Measurements from ENCODE around the gene PRKAR2B. TPM values are rescaled to one million over a fixed set of nuclear protein-coding genes. Genes with fewer than 3 reads are reported as not detected.

The PRKAR2B gene
- total and polyA plus RNA-seq, 2 experiments from 2014 or later: 14.8 to 31.5 TPM

DNA sequence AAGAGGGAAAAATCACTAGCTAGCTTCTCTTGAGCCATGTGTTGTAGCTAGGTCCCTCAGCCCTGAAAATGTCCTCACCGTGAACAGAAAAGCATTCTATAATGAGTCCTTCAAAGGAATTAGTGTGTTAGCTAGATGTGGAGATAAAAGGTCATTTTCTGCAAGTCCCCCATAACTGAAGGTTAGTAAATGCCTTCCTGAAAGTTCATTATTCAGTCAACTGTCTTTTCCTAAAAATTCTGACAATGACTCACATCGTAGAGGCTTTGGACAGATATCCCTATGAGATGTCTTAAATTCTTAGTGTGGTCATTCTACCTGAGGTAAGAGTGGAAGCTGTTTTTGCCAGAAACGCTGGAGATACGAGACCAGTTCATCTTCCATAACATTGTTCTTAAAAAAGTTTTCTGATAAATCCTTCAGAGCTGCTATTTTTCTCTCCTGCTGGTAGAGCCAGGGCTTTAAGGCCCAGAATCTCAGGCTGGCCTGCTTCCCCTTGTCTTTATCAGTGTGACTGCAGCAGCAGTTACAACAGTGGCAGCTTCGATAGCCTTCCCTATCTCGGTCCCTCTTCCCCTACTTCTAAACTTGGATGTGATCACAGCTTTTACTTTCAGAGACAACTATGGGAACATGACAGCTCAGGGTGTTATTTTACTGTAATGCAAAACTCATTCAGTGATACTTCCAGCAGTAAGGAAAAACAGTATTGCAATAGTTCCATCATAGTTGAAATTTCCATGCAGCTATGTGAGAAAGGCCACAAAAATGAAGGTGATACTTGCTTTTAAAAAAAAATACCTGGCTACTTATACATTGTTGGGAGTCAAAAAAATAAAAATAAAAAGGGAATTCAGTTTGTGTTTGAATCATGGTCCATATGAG, 37.3 kb upstream of the PRKAR2B start:
- no peaks in the 10 kb centered on the region for H3K27me3 ChIP-seq
- no peaks in the 10 kb centered on the region for H3K4me1 ChIP-seq (ENCODE audit: insufficient read depth)
- no peaks in the 10 kb centered on the region for H3K9me2 ChIP-seq (replicated peaks; ENCODE audit: insufficient read depth)
- H3K9me3 ChIP-seq (ENCODE audit: low read depth): no peaks in the 10 kb centered on the region
- no peak for DNase-seq (ENCODE audit: low spot score)
- 65% methylated on average over 6 of the region's 6 CpGs for WGBS (ENCODE audit: low lambda C conversion rate, missing lambda C conversion rate)
- H3K27ac ChIP-seq: no peak overlapping the region
- H3K36me3 ChIP-seq (replicated peaks; ENCODE audit: insufficient read depth, low read depth): no peaks in the 10 kb centered on the region
- H2AFZ ChIP-seq: no peak overlapping the region
- no peaks in the 10 kb centered on the region for H4K20me1 ChIP-seq (ENCODE audit: insufficient read depth, poor library complexity, severe bottlenecking)
- H3K4me3 ChIP-seq: no peak overlapping the region
- no peak overlapping the region for H3K4me2 ChIP-seq
- no peaks in the 10 kb centered on the region for H3K79me2 ChIP-seq
- no peak for TF ChIP-seq EZH2phosphoT487 (IDR thresholded peaks at IDR 0.05; ENCODE audit: low read depth, severe bottlenecking, unreplicated experiment)
- TF ChIP-seq, protein P1, sequence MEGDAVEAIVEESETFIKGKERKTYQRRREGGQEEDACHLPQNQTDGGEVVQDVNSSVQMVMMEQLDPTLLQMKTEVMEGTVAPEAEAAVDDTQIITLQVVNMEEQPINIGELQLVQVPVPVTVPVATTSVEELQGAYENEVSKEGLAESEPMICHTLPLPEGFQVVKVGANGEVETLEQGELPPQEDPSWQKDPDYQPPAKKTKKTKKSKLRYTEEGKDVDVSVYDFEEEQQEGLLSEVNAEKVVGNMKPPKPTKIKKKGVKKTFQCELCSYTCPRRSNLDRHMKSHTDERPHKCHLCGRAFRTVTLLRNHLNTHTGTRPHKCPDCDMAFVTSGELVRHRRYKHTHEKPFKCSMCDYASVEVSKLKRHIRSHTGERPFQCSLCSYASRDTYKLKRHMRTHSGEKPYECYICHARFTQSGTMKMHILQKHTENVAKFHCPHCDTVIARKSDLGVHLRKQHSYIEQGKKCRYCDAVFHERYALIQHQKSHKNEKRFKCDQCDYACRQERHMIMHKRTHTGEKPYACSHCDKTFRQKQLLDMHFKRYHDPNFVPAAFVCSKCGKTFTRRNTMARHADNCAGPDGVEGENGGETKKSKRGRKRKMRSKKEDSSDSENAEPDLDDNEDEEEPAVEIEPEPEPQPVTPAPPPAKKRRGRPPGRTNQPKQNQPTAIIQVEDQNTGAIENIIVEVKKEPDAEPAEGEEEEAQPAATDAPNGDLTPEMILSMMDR (IDR thresholded peaks at IDR 0.05; ENCODE audit: poor library complexity): no peak
- TF ChIP-seq EZH2 (IDR thresholded peaks at IDR 0.05; ENCODE audit: borderline replicate concordance): no peak

DNA sequence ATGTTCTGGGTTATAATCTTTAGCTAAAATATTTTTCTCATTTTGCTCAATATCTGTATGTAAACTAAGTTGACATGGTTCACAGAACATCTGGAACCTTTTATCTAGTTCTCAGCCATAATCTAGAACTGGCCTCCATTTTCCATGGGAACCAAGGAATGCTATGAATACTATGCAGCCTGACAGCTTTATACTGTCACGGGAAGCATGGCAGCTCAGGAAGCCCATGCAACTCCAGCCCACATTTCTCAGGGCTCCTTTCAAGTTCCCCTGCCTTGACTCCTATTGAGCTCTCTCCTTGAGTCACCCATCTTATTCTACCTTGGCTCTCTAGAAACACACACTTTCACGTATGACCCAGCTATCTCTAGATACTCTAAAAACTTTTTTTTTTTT, 36.6 kb upstream of the PRKAR2B start:
- 38% methylated on average over 2 of the region's 2 CpGs for WGBS (ENCODE audit: low lambda C conversion rate, missing lambda C conversion rate)

DNA sequence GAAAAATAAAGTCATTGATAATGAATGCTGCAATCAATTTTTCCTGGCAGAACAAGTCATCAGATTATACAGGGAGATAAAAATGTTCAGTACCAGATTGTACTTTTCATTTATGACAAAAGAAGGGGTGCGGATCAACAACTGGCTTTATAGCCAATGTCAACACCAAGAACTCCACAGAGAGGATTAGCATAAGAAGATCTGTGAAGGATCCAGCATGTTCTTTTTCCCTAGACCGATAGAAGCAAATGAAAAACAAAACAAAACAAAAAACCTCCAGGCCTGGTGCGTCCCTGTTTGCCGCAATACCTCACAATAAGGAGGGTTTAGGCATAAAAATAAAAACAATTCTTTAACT, 34.7 kb upstream of the PRKAR2B start:
- no peaks in the 10 kb centered on the region for H3K9me3 ChIP-seq (ENCODE audit: low read depth)
- peaks cover 4% of the 10 kb centered on the region for H3K4me1 ChIP-seq (ENCODE audit: insufficient read depth)
- no peaks in the 10 kb centered on the region for H4K20me1 ChIP-seq (ENCODE audit: insufficient read depth, poor library complexity, severe bottlenecking)
- H3K36me3 ChIP-seq (replicated peaks; ENCODE audit: insufficient read depth, low read depth): no peaks in the 10 kb centered on the region
- H3K27ac ChIP-seq: no peak overlapping the region
- no peak for TF ChIP-seq EZH2phosphoT487 (IDR thresholded peaks at IDR 0.05; ENCODE audit: low read depth, severe bottlenecking, unreplicated experiment)
- TF ChIP-seq EZH2 (IDR thresholded peaks at IDR 0.05; ENCODE audit: borderline replicate concordance): no peak
- TF ChIP-seq, protein P1 (IDR thresholded peaks at IDR 0.05; ENCODE audit: poor library complexity): no peak
- no peak for DNase-seq (ENCODE audit: low spot score)
- WGBS (ENCODE audit: low lambda C conversion rate, missing lambda C conversion rate): 86% methylated on average over 4 of the region's 4 CpGs
- no peaks in the 10 kb centered on the region for H3K79me2 ChIP-seq
- H3K4me3 ChIP-seq: no peak overlapping the region
- H3K27me3 ChIP-seq: no peaks in the 10 kb centered on the region
- H3K9me2 ChIP-seq (replicated peaks; ENCODE audit: insufficient read depth): no peaks in the 10 kb centered on the region
- no peak overlapping the region for H2AFZ ChIP-seq
- H3K4me2 ChIP-seq: no peak overlapping the region

More for the DNA sequence above, 36.6 kb upstream of the PRKAR2B start:
- H3K9me2 ChIP-seq (replicated peaks; ENCODE audit: insufficient read depth): no peaks in the 10 kb centered on the region
- H3K9me3 ChIP-seq (ENCODE audit: low read depth): no peaks in the 10 kb centered on the region
- no peaks in the 10 kb centered on the region for H4K20me1 ChIP-seq (ENCODE audit: insufficient read depth, poor library complexity, severe bottlenecking)
- TF ChIP-seq EZH2 (IDR thresholded peaks at IDR 0.05; ENCODE audit: borderline replicate concordance) (no peak), EZH2phosphoT487 (IDR thresholded peaks at IDR 0.05; ENCODE audit: low read depth, severe bottlenecking, unreplicated experiment) (no peak)
- TF ChIP-seq, protein P1 (IDR thresholded peaks at IDR 0.05; ENCODE audit: poor library complexity): no peak
- H3K79me2 ChIP-seq: no peaks in the 10 kb centered on the region
- H2AFZ ChIP-seq: no peak overlapping the region
- no peaks in the 10 kb centered on the region for H3K36me3 ChIP-seq (replicated peaks; ENCODE audit: insufficient read depth, low read depth)
- H3K27me3 ChIP-seq: no peaks in the 10 kb centered on the region
- H3K4me3 ChIP-seq: no peak overlapping the region
- no peak overlapping the region for H3K27ac ChIP-seq
- no peaks in the 10 kb centered on the region for H3K4me1 ChIP-seq (ENCODE audit: insufficient read depth)
- DNase-seq (ENCODE audit: low spot score): no peak
- H3K4me2 ChIP-seq: no peak overlapping the region

Measured in hepatocyte (in vitro differentiated cells).